ENCODE data around the gene TSPAN9. TPM values are rescaled to one million over a fixed set of nuclear protein-coding genes. Genes with fewer than 3 reads are reported as not detected.

TSPAN9 gene
- total RNA-seq, 1 donor from 2014 or later: 0.09 TPM

DNA sequence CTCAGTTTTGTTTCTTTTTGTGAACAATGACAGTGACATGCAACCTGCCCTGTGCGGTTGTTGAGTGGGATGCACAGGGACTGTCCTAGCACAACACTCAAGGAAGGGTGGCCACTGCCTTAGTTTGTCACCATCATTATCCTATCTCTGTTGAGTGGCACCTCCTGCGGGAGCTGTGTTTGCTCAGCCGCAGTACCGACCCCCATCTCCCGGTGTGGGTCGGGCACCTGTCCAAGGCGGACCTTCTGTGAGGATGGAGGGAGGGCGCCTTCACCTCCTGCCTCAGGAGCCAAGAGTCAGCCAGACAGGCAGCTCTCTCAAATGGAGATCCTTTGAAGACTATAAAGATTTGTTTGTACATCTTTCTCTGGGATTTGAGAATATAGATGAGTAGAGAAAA is 142.1 kb downstream of the TSPAN9 start:
- intact Hi-C loops (cut with micrococcal nuclease): no loop called here
- H3K4me1 Mint-ChIP-seq: no peaks in the 10 kb centered on the region
- no peak overlapping the region for H3K4me3 Mint-ChIP-seq
- no peaks in the 10 kb centered on the region for H3K9me3 Mint-ChIP-seq
- no peak overlapping the region for H3K27ac Mint-ChIP-seq
- H3K27me3 Mint-ChIP-seq: peaks cover 1% of the 10 kb centered on the region
- H3K36me3 Mint-ChIP-seq (ENCODE audit: low read depth): no peaks in the 10 kb centered on the region
- DNase-seq: no peak

DNA sequence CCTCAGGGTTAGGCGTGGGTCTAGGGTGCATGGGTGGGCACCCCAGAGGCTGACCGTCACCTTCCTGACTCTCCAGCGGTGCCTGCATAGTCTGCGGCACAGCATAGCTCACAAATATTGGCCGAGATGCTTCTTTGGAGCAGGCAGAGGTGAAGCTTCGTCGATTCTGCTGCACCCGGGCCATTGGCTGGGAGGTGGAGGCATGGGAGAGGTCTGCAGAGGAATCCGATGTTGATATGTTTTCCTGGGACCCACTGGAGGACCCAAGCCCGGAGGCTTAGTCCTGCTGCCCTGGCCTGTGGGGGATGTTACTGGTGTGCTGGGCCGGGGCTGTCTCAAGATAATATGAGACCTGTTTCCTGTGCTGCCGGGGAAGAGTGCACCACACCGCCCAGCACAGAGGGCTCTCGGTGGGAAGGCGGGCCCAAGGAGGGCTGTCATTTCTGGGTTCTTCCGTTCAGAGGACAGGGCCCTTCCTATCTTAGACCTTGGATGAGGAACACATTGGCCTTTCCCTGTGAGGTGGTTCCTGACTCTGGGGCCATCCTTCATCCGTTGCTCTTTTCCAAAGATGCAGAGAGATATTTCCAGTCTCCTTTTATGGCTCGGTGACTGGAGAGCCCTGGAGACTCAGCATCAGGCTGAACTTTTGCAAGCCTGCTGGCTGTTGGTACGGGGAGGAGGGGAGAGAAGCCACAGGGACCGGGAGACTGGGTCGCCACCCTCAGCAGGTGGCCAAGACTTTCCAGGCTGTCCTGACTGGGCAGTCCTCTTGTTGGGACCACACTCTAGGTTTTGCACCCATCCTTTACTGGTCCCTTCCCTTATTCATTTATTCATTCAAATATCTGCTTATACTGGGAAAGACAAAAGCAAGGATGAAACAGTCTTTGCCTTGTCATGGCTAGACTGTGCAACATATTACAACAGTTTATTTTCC is 143.5 kb downstream of the TSPAN9 start:
- Mint-ChIP-seq H3K27me3 (peaks cover 1% of the 10 kb centered on the region), H3K36me3 (ENCODE audit: low read depth) (no peaks in the 10 kb centered on the region), H3K4me3 (no peak overlapping the region), H3K4me1 (no peaks in the 10 kb centered on the region), H3K27ac (no peak overlapping the region), H3K9me3 (no peaks in the 10 kb centered on the region)
- no peak for DNase-seq
- intact Hi-C loops (cut with micrococcal nuclease): no loop called here

DNA sequence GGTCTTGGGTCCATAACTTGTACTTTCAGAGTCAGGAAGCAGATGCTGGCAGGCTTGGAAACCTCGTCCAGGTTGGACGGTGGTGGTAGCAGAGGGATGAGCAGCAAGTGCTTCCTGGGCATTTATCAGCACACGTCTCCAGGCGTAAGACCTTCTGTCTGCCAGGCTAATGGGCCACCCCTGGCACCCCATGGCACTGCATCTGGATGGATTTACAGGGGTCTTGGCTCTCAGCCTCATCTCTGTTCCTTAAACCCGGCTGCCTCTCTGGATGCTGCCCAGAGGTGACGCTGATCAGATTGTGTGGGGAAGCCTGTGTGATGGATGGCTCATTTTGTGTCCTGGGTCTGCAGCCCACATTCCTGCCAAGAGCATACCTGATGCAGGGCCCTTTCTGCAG is 145.1 kb downstream of the TSPAN9 start:
- no peak for DNase-seq
- Mint-ChIP-seq H3K9me3 (no peaks in the 10 kb centered on the region), H3K36me3 (ENCODE audit: low read depth) (no peaks in the 10 kb centered on the region), H3K27me3 (peaks cover 1% of the 10 kb centered on the region), H3K27ac (no peak overlapping the region), H3K4me3 (no peak overlapping the region), H3K4me1 (no peaks in the 10 kb centered on the region)
- intact Hi-C loops (cut with micrococcal nuclease): no loop called here

DNA sequence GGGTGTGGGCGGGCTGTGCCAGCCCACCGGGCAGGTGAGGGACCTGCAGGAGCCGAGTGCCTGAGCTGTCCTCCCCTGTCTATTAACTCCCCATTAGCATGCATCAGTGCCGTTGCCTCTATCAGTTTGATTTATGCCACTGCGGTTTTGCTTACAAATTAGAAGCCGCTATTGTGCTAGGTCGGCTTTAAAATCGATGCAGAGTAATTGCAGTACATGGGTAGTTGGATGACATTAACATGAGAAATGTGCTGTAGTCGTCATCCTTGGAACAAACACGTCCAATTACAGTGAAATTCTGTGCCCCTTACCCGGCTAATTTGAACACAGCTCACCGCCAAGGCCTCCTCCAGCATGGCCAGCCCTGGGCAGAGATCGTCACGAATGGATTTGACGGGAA is 145.8 kb downstream of the TSPAN9 start:
- DNase-seq: no peak
- intact Hi-C loops (cut with micrococcal nuclease): no loop called here
- H3K9me3 Mint-ChIP-seq: no peaks in the 10 kb centered on the region
- no peaks in the 10 kb centered on the region for H3K4me1 Mint-ChIP-seq
- no peak overlapping the region for H3K4me3 Mint-ChIP-seq
- H3K27me3 Mint-ChIP-seq: peaks cover 1% of the 10 kb centered on the region
- no peaks in the 10 kb centered on the region for H3K36me3 Mint-ChIP-seq (ENCODE audit: low read depth)
- H3K27ac Mint-ChIP-seq: no peak overlapping the region

DNA sequence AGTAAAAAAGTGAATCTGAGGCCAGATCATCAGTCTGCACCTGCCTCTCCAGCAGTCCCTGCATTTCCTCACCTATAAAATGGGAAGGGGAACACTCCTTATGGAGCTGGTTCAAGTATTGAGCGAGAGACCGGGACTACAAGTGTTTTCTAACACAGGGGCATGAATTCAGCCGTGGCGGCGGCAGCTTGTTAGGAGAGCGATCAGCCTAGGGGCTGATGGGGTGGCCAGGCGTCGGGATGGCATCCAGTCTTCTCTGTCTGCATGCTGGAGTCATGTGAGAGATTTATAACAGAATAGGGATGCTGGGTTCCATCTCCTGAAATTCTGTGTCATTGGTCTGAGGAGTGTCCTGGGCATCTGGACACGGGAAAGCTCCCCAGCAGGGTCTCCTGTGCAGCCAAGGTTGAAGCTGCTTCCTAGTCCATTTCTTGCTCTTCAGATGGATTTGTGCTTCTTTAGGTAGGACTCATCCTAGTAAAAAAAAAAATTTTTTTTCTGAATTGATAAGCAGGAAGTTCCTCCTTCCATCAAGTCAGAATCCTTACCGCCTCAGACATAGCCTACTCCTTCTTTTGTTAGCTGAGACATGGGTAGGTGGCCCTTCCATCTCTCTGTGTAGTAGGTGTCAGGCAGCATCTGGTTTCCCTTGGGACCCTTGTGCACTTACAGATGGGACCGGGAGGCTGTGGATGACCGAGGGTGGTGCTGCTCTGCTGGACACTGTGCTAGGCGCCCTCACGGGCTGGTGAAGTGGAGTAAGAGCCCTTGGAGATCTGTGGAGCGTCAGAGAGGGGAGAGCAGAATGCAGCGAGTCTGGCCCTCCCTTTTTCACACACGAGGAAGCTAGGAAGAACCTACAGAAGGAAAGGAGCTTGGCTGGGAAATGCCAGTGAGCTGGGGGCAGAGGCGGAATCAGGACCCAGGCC is 146.7 kb downstream of the TSPAN9 start:
- intact Hi-C loops (cut with micrococcal nuclease): no loop called here
- H3K27ac Mint-ChIP-seq: no peak overlapping the region
- no peaks in the 10 kb centered on the region for H3K36me3 Mint-ChIP-seq (ENCODE audit: low read depth)
- no peak for DNase-seq
- peaks cover 1% of the 10 kb centered on the region for H3K27me3 Mint-ChIP-seq
- no peak overlapping the region for H3K4me3 Mint-ChIP-seq
- H3K9me3 Mint-ChIP-seq: no peaks in the 10 kb centered on the region
- H3K4me1 Mint-ChIP-seq: no peaks in the 10 kb centered on the region

DNA sequence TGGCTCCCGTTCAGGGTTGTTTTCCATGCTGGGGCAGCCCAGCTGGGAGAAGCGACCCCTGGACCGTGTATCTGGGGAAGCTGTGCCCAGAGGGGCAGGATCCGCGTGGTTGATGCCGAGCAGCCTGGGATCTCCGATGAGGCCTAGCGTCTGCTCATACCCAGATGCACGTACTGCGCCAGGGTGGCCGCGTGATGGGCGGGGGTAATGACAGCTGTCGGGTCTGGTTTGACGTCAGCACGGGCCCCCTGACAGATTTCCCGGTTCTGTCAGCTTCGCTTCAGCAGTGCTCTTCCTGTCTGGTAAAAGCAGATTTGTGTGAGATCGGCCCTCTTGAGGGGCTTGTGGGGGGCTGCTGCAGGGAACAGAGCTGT is 147.3 kb downstream of the TSPAN9 start:
- Mint-ChIP-seq H3K27me3 (peaks cover 1% of the 10 kb centered on the region), H3K9me3 (no peaks in the 10 kb centered on the region), H3K27ac (no peak overlapping the region), H3K36me3 (ENCODE audit: low read depth) (no peaks in the 10 kb centered on the region), H3K4me1 (no peaks in the 10 kb centered on the region), H3K4me3 (no peak overlapping the region)
- intact Hi-C loops (cut with micrococcal nuclease): no loop called here
- DNase-seq: no peak

DNA sequence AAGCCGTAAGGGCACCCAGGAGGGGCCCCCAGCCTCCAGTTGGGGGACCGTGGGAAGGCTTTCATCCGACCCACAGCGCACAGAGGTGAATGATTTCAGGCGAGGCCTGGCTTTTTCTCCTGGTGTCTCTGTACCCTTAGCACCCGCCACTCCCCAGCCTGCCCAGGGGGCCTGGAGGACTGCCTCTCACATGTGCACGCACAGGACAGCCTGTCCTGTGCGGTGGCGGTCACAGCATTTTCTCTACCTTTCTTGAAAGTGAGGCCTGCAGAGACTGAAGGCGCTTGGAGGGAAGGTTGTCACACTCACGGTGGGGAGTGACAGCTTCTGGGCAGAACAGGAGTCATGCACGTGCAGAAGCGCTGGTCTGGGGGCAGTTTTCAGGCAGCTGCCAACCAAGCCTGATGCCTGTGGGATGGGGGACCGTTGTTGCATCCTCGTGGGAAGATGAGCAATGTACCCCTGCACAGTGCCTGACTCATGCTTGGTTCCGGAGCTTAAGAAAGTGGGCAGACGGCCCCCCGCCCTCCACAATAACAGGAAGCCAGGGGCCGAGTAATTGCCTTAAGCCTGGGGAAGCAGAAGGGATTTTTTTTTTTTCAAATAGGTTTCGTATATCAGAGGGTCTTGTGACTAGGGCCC is 148.1 kb downstream of the TSPAN9 start:
- peaks cover 1% of the 10 kb centered on the region for H3K27me3 Mint-ChIP-seq
- DNase-seq: no peak
- H3K27ac Mint-ChIP-seq: no peak overlapping the region
- no peaks in the 10 kb centered on the region for H3K9me3 Mint-ChIP-seq
- no peak overlapping the region for H3K4me3 Mint-ChIP-seq
- H3K36me3 Mint-ChIP-seq (ENCODE audit: low read depth): no peaks in the 10 kb centered on the region
- intact Hi-C loops (cut with micrococcal nuclease): no loop called here
- H3K4me1 Mint-ChIP-seq: no peaks in the 10 kb centered on the region

DNA sequence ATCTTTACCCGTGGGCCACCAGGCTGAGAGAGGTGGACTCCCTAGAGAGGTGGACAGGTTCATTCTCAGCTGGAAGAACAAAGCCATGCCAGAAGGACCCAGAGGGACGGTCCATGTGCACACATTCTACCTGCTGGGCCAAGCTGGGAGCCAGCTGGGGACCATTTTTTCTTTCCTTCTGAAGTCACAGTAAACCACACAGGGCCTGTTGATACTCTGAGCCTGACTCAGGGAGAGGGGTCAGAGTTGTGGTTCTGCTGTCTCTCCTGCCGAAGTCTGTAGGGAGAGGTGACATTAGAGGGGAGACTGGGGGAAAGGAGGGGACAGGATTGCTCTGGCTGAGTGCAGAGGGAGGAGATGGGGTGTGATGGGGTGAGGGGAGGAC is 148.6 kb downstream of the TSPAN9 start:
- intact Hi-C loops (cut with micrococcal nuclease): no loop called here
- Mint-ChIP-seq H3K4me3 (no peak overlapping the region), H3K27ac (no peak overlapping the region), H3K9me3 (no peaks in the 10 kb centered on the region), H3K36me3 (ENCODE audit: low read depth) (no peaks in the 10 kb centered on the region), H3K27me3 (peaks cover under 1% of the 10 kb centered on the region), H3K4me1 (no peaks in the 10 kb centered on the region)
- DNase-seq: no peak

DNA sequence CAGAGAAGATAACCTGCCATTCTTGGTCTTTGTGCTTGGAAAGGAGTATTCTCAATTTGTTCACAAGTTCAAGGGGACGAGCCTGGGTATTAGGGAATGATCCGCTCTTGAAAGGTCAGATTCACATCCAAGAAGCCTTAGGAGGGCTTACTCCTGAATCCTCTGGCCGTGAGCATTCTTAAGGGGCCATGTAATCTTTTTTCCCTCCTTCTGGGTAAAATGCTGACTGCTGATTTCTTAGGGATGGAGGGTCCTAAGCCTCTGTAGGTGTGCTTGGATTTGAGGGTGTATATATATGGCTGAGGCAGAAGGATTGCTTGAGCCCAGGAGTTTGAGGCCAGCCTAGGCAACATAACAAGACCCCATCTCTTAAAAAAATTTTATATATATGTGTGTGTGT is 149.1 kb downstream of the TSPAN9 start:
- no peaks in the 10 kb centered on the region for H3K36me3 Mint-ChIP-seq (ENCODE audit: low read depth)
- H3K4me3 Mint-ChIP-seq: no peak overlapping the region
- no peak overlapping the region for H3K27ac Mint-ChIP-seq
- no peaks in the 10 kb centered on the region for H3K4me1 Mint-ChIP-seq
- no peak for DNase-seq
- intact Hi-C loops (cut with micrococcal nuclease): no loop called here
- no peaks in the 10 kb centered on the region for H3K27me3 Mint-ChIP-seq
- no peaks in the 10 kb centered on the region for H3K9me3 Mint-ChIP-seq

DNA sequence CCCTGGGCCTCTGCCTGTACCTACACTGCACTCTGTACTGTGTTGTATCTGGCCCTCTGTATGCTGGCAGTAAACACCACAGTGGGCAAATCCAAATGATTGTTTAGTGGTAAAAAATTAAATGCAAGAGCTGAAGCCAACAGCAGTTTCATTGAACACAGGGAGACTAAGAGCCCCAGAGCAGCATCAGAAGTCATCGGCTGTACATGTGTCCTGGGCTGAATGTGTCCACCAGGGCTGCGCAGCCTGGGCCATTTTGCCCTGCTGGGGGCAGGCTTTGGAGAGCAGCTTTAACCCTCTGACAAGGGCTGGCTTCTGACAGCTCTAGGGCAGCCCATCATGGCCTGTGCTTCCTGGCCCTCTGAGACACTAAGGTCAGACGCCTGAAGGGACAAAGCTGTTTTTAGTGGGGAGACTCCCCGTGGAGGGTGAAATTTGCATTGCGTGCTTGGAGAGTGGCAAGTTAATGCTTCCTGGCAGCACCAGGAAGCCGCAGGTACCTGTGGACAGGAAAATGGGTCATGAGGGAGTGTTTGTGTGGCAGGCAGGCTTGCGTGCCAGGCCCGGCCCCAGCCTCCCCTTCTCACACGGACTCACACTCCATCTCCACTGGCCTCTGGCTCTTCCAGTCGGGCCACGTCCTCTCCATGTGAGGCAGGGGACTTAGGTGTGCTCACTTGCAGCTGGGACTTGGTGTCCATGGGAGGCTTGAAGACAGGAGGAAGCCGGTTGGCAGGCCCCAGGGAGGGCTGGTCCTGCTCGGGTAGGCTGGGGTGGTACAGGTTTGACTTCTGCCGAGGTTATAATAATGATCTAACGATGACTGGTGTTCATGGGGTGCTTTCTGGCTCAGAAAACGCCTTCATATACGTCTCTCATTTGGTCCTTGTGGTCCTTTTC is 150.1 kb downstream of the TSPAN9 start:
- no peak overlapping the region for H3K4me3 Mint-ChIP-seq
- H3K36me3 Mint-ChIP-seq (ENCODE audit: low read depth): no peaks in the 10 kb centered on the region
- no peak for DNase-seq
- H3K4me1 Mint-ChIP-seq: no peaks in the 10 kb centered on the region
- H3K27ac Mint-ChIP-seq: no peak overlapping the region
- no peaks in the 10 kb centered on the region for H3K27me3 Mint-ChIP-seq
- intact Hi-C loops (cut with micrococcal nuclease): no loop called here
- no peaks in the 10 kb centered on the region for H3K9me3 Mint-ChIP-seq

DNA sequence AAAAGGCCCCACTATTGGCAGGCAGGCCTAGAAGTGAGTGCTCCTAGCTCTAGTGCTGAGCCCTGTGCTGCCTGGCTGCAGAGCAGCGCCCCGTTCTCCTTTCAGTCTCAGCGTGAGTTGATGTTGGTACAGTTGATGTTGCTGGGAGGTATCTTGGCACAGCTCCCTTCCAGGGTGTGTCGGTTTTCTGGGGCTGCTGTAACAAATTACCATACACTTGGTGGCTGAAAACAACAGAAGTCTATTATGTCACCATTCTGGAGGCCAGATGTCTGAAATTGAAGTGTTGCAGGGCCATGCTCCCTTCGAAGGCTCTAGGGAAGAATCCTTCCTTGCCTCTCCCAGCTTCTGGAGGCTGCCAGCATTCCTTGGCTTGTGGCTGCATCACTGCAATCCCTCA is 151.4 kb downstream of the TSPAN9 start:
- intact Hi-C loops (cut with micrococcal nuclease): no loop called here
- Mint-ChIP-seq H3K4me3 (no peak overlapping the region), H3K27me3 (peaks cover 2% of the 10 kb centered on the region), H3K27ac (no peak overlapping the region), H3K36me3 (ENCODE audit: low read depth) (no peaks in the 10 kb centered on the region), H3K4me1 (no peaks in the 10 kb centered on the region), H3K9me3 (no peaks in the 10 kb centered on the region)
- DNase-seq: no peak

DNA sequence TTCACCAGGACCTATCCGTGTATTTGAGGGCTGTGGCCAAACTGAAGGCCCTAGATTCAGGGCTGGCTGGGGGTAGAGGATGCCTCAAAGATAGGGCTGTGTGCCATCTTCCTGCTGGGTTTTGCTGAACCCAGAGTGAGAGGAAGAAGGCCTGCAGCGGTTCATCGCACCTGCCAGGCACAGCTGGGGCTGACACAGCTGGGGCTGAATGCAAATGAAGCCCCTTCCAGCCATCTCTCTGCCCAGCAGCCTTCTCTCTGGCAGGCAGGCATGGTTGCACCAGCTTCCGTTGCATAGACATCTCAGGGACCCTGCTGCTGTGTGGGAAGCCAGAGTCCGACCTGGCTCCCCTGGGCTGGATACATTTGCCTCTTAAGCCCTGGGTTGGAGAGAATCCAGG is 152.4 kb downstream of the TSPAN9 start:
- Mint-ChIP-seq H3K36me3 (ENCODE audit: low read depth) (no peaks in the 10 kb centered on the region), H3K27ac (no peak overlapping the region), H3K27me3 (peaks cover 2% of the 10 kb centered on the region), H3K9me3 (no peaks in the 10 kb centered on the region), H3K4me1 (no peaks in the 10 kb centered on the region), H3K4me3 (no peak overlapping the region)
- intact Hi-C loops (cut with micrococcal nuclease): no loop called here
- DNase-seq: no peak

DNA sequence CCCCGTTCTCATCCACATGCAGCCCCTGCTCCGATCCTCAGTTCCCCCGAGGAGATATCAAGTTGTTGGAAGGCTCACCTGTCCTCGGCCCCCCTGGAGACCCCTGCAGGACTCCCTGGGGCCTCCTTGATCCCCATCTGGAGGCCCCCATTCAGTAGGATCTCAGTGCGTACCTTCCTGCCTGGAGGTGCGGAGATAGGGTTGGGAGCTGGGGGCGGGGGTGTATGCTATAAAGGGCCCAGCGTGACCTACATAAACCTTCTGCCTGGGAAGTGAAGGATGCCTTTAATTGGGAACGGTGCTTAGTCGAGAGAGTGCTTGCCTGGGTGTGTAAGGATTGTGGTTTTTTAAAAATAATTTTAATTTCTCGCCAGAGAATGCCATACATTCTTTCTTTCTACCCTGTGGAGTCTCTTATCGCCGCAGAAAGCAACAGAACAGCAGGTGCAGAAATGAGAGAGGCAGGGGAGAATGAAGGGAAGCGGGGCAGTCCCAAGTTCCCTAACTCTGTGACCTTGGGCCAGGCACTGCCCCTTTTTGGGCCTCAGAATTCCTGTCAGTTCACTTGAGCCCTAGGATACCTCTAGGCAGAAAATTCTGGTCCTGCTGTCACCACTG is 153.7 kb downstream of the TSPAN9 start:
- Mint-ChIP-seq H3K27me3 (peaks cover 2% of the 10 kb centered on the region), H3K27ac (no peak overlapping the region), H3K4me3 (no peak overlapping the region), H3K36me3 (ENCODE audit: low read depth) (no peaks in the 10 kb centered on the region), H3K4me1 (no peaks in the 10 kb centered on the region), H3K9me3 (no peaks in the 10 kb centered on the region)
- no peak for DNase-seq
- intact Hi-C loops (cut with micrococcal nuclease): no loop called here
